Naive thymus-derived CD8-positive, alpha-beta T cell (primary cell): ENCODE results near the gene TTLL5. TPM values are rescaled to one million over a fixed set of nuclear protein-coding genes. Genes with fewer than 3 reads are reported as not detected.

Experiments used
- ATAC-seq, 2 donors: fragments of 150-1000 bp; cut with Tn5 transposase in 1 of 2; sonication (Bioruptor Pico), chemical (Tn5 transposase) in 1 of 2; 1 replicate in 1 of 2; 2 replicates in 1 of 2; pipeline ENCODE4 v1.10.0; 2021; ENCODE audit warnings: mild to moderate bottlenecking in 2 of 2, moderate library complexity in 2 of 2
- POLR2A ChIA-PET: fragments of 350-600 bp; sonication (Branson Sonifier 250); formaldehyde crosslinking; loops from one replicate; lab custom pipeline; 2021; ENCODE audit warnings: antibody characterized with exemption; lab: Charles Lee
- DNase-seq, 10 donors: peaks; one replicate each; pipeline versions ENCODE4 v3.0.0 to v3.0.0-alpha.2; 2020 to 2022
- H3K27ac Mint-ChIP-seq, 10 donors: one replicate each; pipeline ENCODE4 v1.8.0; 2020 to 2022; ENCODE audit warnings: mild to moderate bottlenecking in 10 of 10, mixed read lengths in 10 of 10, moderate library complexity in 4 of 10, inconsistent platforms in 1 of 10
- H3K27me3 Mint-ChIP-seq, 5 donors: one replicate each; pipeline ENCODE4 v1.8.0; 2021 to 2022; ENCODE audit warnings: mixed read lengths in 5 of 5
- H3K36me3 Mint-ChIP-seq, 3 donors: one replicate each; pipeline ENCODE4 v1.8.0; 2020 to 2022; ENCODE audit warnings: mixed read lengths in 3 of 3, mild to moderate bottlenecking in 2 of 3, inconsistent platforms in 1 of 3
- H3K4me1 Mint-ChIP-seq, 4 donors: one replicate each; pipeline ENCODE4 v1.8.0; 2021 to 2022; ENCODE audit warnings: mixed read lengths in 4 of 4
- H3K4me3 Mint-ChIP-seq, 10 donors: one replicate each; pipeline ENCODE4 v1.8.0; 2020 to 2022; ENCODE audit warnings: mild to moderate bottlenecking in 10 of 10, mixed read lengths in 10 of 10, moderate library complexity in 6 of 10, inconsistent platforms in 1 of 10
- H3K9me3 Mint-ChIP-seq, 9 donors: one replicate each; pipeline ENCODE4 v1.8.0; 2020 to 2022; ENCODE audit warnings: mixed read lengths in 9 of 9, mild to moderate bottlenecking in 3 of 9, inconsistent platforms in 1 of 9, moderate library complexity in 1 of 9
- polyA plus RNA-seq, 3 donors: library from polyadenylated mRNA; unstranded; fragments of 300-500 nt; fragmentation: Illumina TruSeq; gene quantifications; one replicate each; pipeline ENCODE4 v1.2.3, GENCODE V29; 2021
- total RNA-seq, 8 experiments: library from RNA in 2 of 8; stranded (reverse) in 2 of 8; gene quantifications; one replicate each; pipeline ENCODE4 v1.2.3 and lab custom pipeline; 2021 to 2026

TTLL5 gene
- total and polyA plus RNA-seq, 5 experiments from 2014 or later: 5.9 to 19.2 (median 12.1) TPM

- DNase-seq: no peak
- Mint-ChIP-seq H3K27ac (no peak overlapping the region), H3K4me3 (no peak overlapping the region), H3K36me3 (peaks cover 0 to 20% (median 19%) of the 10 kb centered on the region in 3 donors), H3K4me1 (no peaks in the 10 kb centered on the region), H3K9me3 (no peaks in the 10 kb centered on the region), H3K27me3 (no peaks in the 10 kb centered on the region)
- ATAC-seq: no peak
- POLR2A ChIA-PET: no interaction called here
These were observed 216.8 kb downstream of the TTLL5 start for GRCh38 chr14:75877884-75878283.

- DNase-seq (no peak), ATAC-seq (no peak)
- H3K27me3 Mint-ChIP-seq: no peaks in the 10 kb centered on the region
- POLR2A ChIA-PET: no interaction called here
- H3K4me3 Mint-ChIP-seq: no peak overlapping the region
- H3K4me1 Mint-ChIP-seq: no peaks in the 10 kb centered on the region
- H3K36me3 Mint-ChIP-seq: peaks cover 5 to 27% (median 27%) of the 10 kb centered on the region in 3 donors
- H3K27ac Mint-ChIP-seq: no peak overlapping the region
- no peaks in the 10 kb centered on the region for H3K9me3 Mint-ChIP-seq
These were observed 218.0 kb downstream of the TTLL5 start for GRCh38 chr14:75879031-75879430.

- H3K36me3 Mint-ChIP-seq: peaks cover 8 to 30% (median 25%) of the 10 kb centered on the region in 3 donors
- H3K27me3 Mint-ChIP-seq: no peaks in the 10 kb centered on the region
- H3K4me1 Mint-ChIP-seq: no peaks in the 10 kb centered on the region
- H3K27ac Mint-ChIP-seq: peak overlapping the region in 1 of 10 donors; percentile 90
- DNase-seq (no peak), ATAC-seq (no peak)
- POLR2A ChIA-PET: no interaction called here
- no peak overlapping the region for H3K4me3 Mint-ChIP-seq
- no peaks in the 10 kb centered on the region for H3K9me3 Mint-ChIP-seq
These were observed 219.5 kb downstream of the TTLL5 start for GRCh38 chr14:75880512-75880911.

- peaks cover 8 to 35% (median 30%) of the 10 kb centered on the region in 3 donors for H3K36me3 Mint-ChIP-seq
- no peak overlapping the region for H3K27ac Mint-ChIP-seq
These were observed 220.9 kb downstream of the TTLL5 start for GRCh38 chr14:75881994-75882393.

GRCh38 chr14:75884198-75884611 is 223.2 kb downstream of the TTLL5 start:
- POLR2A ChIA-PET: no interaction called here
- DNase-seq (no peak), ATAC-seq (no peak)
- H3K4me3 Mint-ChIP-seq: no peak overlapping the region
- no peaks in the 10 kb centered on the region for H3K4me1 Mint-ChIP-seq
- no peaks in the 10 kb centered on the region for H3K27me3 Mint-ChIP-seq
- H3K36me3 Mint-ChIP-seq: peaks cover 8 to 43% (median 35%) of the 10 kb centered on the region in 3 donors
- no peak overlapping the region for H3K27ac Mint-ChIP-seq
- H3K9me3 Mint-ChIP-seq: peaks cover 0 to 2% (median 0%) of the 10 kb centered on the region in 9 donors

More at GRCh38 chr14:75881994-75882393, 220.9 kb downstream of the TTLL5 start:
- ATAC-seq (no peak), DNase-seq (no peak)
- Mint-ChIP-seq H3K27me3 (no peaks in the 10 kb centered on the region), H3K4me3 (no peak overlapping the region), H3K4me1 (no peaks in the 10 kb centered on the region), H3K9me3 (no peaks in the 10 kb centered on the region)
- POLR2A ChIA-PET: no interaction called here

- no peaks in the 10 kb centered on the region for H3K4me1 Mint-ChIP-seq
- DNase-seq (no peak), ATAC-seq (no peak)
- H3K9me3 Mint-ChIP-seq: peaks cover 0 to 2% (median 0%) of the 10 kb centered on the region in 9 donors
- no peak overlapping the region for H3K4me3 Mint-ChIP-seq
- H3K36me3 Mint-ChIP-seq: peaks cover 8 to 45% (median 33%) of the 10 kb centered on the region in 3 donors
- H3K27ac Mint-ChIP-seq: no peak overlapping the region
- POLR2A ChIA-PET: no interaction called here
- H3K27me3 Mint-ChIP-seq: no peaks in the 10 kb centered on the region
These were observed 224.8 kb downstream of the TTLL5 start for GRCh38 chr14:75885829-75886228.

- ATAC-seq: no peak
- POLR2A ChIA-PET: no interaction called here
- Mint-ChIP-seq H3K27ac (no peak overlapping the region), H3K27me3 (no peaks in the 10 kb centered on the region), H3K4me1 (no peaks in the 10 kb centered on the region), H3K4me3 (no peak overlapping the region), H3K9me3 (peaks cover 0 to 2% (median 0%) of the 10 kb centered on the region in 9 donors), H3K36me3 (peaks cover 8 to 45% (median 32%) of the 10 kb centered on the region in 3 donors)
- no peak for DNase-seq
These were observed 225.7 kb downstream of the TTLL5 start for GRCh38 chr14:75886636-75887348.

GRCh38 chr14:75888945-75889344 is 227.9 kb downstream of the TTLL5 start:
- no peak for DNase-seq
- no peak overlapping the region for H3K27ac Mint-ChIP-seq
- peaks cover 0 to 2% (median 0%) of the 10 kb centered on the region in 9 donors for H3K9me3 Mint-ChIP-seq
- peaks cover 0 to under 1% (median 0%) of the 10 kb centered on the region in 4 donors for H3K4me1 Mint-ChIP-seq
- ATAC-seq: no peak
- H3K4me3 Mint-ChIP-seq: no peak overlapping the region
- no peaks in the 10 kb centered on the region for H3K27me3 Mint-ChIP-seq
- peaks cover 4 to 26% (median 12%) of the 10 kb centered on the region in 3 donors for H3K36me3 Mint-ChIP-seq
- POLR2A ChIA-PET: no interaction called here

- ATAC-seq: no peak
These were observed 235.3 kb downstream of the TTLL5 start for GRCh38 chr14:75896341-75896740.

GRCh38 chr14:75904311-75904710 is 243.3 kb downstream of the TTLL5 start:
- ATAC-seq: no peak
- H3K36me3 Mint-ChIP-seq: peaks cover 0 to 5% (median 0%) of the 10 kb centered on the region in 3 donors

More at GRCh38 chr14:75896341-75896740, 235.3 kb downstream of the TTLL5 start:
- no peaks in the 10 kb centered on the region for H3K36me3 Mint-ChIP-seq
- POLR2A ChIA-PET: no interaction called here
- no peak for DNase-seq
- H3K9me3 Mint-ChIP-seq: no peaks in the 10 kb centered on the region
- H3K27me3 Mint-ChIP-seq: no peaks in the 10 kb centered on the region
- H3K27ac Mint-ChIP-seq: peak overlapping the region in 3 of 10 donors; percentile 4 to 62 (median 29)
- peaks cover 3 to 12% (median 9%) of the 10 kb centered on the region in 4 donors for H3K4me1 Mint-ChIP-seq
- H3K4me3 Mint-ChIP-seq: no peak overlapping the region

GRCh38 chr14:75905147-75905904 is 244.3 kb downstream of the TTLL5 start:
- H3K27me3 Mint-ChIP-seq: no peaks in the 10 kb centered on the region
- ATAC-seq (no peak), DNase-seq (no peak)
- H3K27ac Mint-ChIP-seq: peak overlapping the region in 2 of 10 donors; percentile 2 to 31
- POLR2A ChIA-PET: interaction anchor here (0.5 to 0.9 kb wide), 2 partner anchors 75 to 1447 kb away, joined by 3 to 6 read pairs; no protein-coding TSS in a partner anchor
- no peak overlapping the region for H3K4me3 Mint-ChIP-seq
- H3K36me3 Mint-ChIP-seq: peaks cover 0 to 5% (median 0%) of the 10 kb centered on the region in 3 donors
- no peaks in the 10 kb centered on the region for H3K4me1 Mint-ChIP-seq
- H3K9me3 Mint-ChIP-seq: no peaks in the 10 kb centered on the region

More at GRCh38 chr14:75904311-75904710, 243.3 kb downstream of the TTLL5 start:
- Mint-ChIP-seq H3K9me3 (no peaks in the 10 kb centered on the region), H3K27me3 (no peaks in the 10 kb centered on the region), H3K27ac (no peak overlapping the region), H3K4me1 (no peaks in the 10 kb centered on the region), H3K4me3 (no peak overlapping the region)
- DNase-seq: no peak
- POLR2A ChIA-PET: no interaction called here

- no peaks in the 10 kb centered on the region for H3K4me1 Mint-ChIP-seq
- no peaks in the 10 kb centered on the region for H3K27me3 Mint-ChIP-seq
- peaks cover 0 to 5% (median 0%) of the 10 kb centered on the region in 3 donors for H3K36me3 Mint-ChIP-seq
- H3K27ac Mint-ChIP-seq: peak overlapping the region in 1 of 10 donors; percentile 31
- H3K9me3 Mint-ChIP-seq: no peaks in the 10 kb centered on the region
- DNase-seq (no peak), ATAC-seq (no peak)
- no peak overlapping the region for H3K4me3 Mint-ChIP-seq
- POLR2A ChIA-PET: interaction anchor here (0.5 to 1.2 kb wide), 5 partner anchors 53 to 79 kb away, joined by 3 to 6 read pairs (median 3); partner anchors contain the start of genes IFT43 and TGFB3
These were observed 245.2 kb downstream of the TTLL5 start for GRCh38 chr14:75906228-75906627.
